HG03432 (cell line): ENCODE data around the gene UTP4.

Experiments used
- ATAC-seq: cut with Tn5 transposase; IDR thresholded peaks from one replicate; pipeline ENCODE4 v1.9.1; 2021; ENCODE audit warnings: mild to moderate bottlenecking, moderate library complexity; ENCODE audit not compliant: unreplicated experiment

The UTP4 gene

DNA sequence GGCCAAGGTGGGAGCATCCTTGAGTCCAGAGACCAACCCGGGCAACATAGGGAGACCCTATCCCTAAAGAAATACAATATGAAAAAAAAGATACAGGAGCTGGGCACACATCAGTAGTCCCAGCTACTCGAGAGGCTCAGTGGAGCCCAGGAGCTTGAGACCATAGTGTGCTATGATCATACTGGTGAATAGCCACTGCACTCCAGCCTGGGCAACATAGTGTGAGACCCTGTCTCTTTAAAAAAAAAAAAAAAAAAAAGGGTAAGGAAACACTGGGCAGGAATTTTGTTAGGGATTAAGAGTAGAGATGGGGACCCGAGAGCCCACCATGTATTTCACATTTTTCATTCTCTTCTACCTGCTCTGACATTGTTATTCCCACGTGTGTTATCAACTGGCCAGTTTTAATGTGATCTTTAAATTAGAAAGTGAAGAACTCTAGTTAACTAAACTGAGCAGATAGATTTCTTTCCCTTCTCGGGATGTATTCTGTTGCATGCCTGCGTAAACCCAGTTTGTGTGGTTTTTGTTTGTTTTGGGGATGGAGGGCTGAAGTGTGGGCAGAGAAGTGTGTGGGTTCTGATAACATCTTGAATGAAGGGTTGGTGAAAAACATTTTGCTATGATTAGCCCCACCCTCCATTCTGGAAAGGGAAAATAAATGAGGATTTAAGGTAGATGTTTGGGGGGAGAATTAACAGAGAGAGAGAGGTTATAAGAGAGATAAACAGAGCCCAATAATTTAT is 37.3 kb downstream of the UTP4 start:
- no peak for ATAC-seq

- no peak for ATAC-seq
These were observed 39.1 kb downstream of the UTP4 start for GRCh38 chr16:69171325-69172084.

DNA sequence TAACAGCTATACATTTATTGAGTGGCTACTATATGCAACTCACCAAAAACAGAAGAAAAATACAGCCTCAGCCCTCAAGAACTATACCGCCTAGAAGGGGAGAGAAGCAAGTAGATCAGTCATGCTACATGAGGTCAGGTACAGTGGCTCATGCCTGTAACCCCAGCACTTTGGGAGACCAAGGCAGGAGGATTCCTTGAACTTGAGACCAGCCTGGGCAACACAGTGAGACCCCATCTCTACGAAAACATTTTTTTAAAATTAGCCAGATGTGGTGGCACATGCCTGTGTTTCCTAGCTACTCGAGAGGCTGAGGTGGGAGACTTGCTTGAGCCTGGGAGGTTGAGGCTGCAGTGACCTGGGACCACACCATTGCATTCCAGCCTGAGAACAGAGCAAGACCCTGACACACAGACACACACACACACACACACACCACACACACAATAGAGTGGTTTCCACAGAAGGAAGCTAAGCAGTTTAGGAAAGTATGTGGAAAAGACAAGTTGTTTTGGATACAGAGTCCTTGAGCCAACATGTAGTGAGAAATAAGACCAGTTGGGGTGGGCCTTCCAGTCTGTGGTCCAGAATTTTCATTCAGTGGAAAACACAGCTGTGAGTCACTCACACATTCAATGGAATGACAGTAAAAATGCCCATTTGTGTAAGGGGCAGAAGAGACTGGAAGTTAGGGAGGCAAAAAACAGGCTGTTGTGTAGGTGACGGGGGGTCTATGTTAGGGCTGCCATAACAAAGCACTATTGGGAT is 43.8 kb downstream of the UTP4 start:
- ATAC-seq: no peak

- no peak for ATAC-seq
These were observed 47.0 kb downstream of the UTP4 start for GRCh38 chr16:69179328-69180010.

DNA sequence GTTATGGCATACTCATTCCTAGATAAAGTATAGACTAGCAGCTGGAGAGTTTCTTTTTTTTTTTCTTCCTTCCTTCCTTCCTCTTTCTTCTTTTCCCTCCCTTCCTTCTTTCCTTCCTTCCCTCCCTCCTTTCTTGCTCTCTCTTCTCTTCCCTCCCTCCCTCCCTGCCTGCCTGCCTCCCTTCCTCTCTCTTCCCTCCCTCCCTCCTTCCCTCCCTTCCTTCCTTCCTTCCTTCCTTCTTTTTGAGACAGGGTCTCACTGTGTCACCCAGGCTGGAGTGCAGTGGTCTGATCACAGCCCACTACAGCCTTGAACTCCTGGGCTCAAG is 47.5 kb downstream of the UTP4 start:
- no peak for ATAC-seq

GRCh38 chr16:69182730-69183416 is 50.4 kb downstream of the UTP4 start:
- no peak for ATAC-seq

DNA sequence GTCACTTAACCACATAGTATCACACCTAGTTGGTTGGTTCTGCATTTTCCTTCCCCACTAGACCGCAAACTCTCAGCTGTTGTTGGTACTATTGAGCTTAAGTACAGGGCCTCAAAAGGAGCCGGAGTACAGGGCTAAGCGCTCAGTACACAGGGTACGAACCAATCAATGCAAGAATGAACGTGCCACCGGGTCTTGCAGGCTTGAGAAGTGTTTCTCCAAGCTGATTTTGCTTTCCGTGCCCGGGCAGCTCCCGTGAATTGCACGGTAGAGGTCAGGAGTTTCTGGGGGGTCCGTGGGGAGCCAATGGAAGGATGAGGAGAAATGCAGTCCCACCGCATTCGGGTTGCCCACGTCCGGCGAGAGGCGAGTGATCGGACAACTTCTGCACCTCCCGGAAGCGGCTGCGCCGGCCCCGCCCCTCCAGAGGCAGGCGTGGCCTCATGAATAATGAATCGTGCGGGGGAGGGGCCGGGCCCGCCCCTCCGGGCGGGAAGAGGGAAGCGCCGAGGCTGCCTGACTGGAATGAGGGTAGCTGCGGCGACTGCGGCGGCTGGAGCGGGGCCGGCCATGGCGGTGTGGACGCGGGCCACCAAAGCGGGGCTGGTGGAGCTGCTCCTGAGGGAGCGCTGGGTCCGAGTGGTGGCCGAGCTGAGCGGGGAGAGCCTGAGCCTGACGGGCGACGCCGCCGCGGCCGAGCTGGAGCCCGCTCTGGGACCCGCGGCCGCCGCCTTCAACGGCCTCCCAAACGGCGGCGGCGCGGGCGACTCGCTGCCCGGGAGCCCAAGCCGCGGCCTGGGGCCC is 54.4 kb downstream of the UTP4 start, which contains the start of gene SNTB2:
Gene SNTB2, plus strand, starts transcription at position 523 of the 804 bp plus-strand sequence. Its CDS starts 3 bp downstream, at position 526.
- ATAC-seq: peak; percentile 83

DNA sequence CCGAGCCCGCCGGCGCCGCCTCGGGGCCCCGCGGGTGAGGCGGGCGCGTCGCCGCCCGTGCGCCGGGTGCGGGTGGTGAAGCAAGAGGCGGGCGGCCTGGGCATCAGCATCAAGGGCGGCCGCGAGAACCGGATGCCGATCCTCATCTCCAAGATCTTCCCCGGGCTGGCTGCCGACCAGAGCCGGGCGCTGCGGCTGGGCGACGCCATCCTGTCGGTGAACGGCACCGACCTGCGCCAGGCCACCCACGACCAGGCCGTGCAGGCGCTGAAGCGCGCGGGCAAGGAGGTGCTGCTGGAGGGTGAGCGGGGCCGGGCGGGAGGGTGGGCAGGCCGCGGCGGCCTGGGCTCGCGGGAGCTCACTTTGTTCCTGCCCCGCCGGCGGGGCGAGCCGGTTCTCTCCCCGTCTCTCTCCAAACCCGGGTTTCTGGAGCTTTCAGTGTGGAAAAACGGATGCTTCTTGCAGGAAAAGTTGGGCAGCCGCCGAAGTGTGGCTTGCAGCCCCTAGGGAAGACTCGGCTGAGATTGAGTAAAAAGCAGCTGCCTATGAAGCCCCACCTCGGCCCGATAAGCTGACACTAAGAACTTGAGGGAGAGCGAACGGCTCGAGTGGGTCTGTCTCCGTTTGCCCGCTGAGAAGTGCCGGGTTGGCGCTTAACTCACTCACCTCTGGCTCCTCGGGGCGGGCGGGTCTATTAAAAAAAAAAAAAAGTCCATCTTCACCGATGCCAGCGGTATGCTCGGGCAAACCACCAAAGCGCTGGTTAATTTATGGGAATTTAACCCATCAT is 55.2 kb downstream of the UTP4 start:
- peak; percentile 35 for ATAC-seq

- ATAC-seq: no peak
These were observed 55.7 kb downstream of the UTP4 start for GRCh38 chr16:69188236-69188549.

- no peak for ATAC-seq
These were observed 56.3 kb downstream of the UTP4 start for GRCh38 chr16:69188716-69189115.

DNA sequence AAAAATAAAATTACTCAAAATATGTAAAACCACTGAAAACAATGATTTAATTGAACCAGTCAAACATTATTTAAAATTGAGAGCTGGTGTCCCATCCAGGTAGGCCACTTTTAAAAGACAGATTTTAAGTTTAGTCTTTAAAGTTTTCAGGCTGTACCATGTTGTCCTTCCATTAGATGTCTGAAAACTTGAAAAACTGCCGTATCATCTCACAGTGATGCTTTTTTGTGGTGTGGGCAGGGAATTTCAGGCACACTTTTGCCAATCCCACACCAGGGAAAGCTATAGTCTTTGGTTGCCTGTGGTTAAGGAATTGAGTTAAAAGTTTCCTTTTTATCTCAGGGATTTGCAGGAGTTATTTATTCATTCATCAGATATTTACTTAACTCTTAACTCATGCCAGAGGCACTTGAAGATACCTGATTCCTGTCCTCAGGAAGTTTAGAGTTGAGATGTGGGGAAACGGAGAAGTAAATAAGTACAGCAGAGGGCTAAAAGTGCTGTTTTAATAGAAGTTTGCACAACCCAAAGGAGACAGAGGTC is 57.7 kb downstream of the UTP4 start:
- ATAC-seq: no peak

DNA sequence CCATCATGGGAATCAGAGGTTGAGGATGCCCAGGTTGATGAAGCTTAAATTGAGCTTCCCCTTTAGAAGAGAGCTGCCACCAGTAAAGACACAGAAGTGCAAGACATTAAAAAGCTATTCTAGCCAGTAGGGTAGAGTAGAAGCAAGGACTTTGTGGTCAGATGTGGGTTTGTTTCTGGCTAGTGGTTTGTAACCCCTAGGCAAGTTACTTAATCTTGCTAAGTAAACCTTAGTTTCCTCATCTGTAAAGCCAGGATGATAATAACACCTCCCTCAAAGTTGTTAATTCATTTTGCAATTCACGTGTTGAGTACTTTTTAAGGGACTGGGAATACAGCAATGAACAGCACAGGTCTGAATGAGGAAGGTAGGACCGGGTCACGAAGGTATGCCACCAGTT is 58.1 kb downstream of the UTP4 start:
- no peak for ATAC-seq

- ATAC-seq: no peak
These were observed 58.7 kb downstream of the UTP4 start for GRCh38 chr16:69191136-69191535.

- no peak for ATAC-seq
These were observed 61.4 kb downstream of the UTP4 start for GRCh38 chr16:69193855-69194254.

DNA sequence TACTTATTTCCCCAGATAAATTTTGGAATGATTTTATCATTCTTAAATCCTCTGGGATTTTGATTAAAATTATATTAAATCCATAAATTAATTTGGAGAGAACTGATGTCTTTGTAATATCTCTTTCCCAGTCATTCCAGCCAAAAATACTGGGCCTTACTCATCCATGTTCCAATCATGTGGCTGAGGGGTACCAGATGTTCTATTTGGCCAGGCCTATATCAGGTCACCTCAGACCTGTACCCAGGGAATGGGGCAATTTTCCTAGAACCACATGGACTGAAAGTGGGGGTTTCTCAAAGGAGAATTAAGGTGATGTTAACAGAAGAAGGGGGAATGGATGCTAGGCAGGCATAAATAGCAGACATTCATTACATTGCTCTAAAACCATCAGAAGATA is 62.0 kb downstream of the UTP4 start:
- ATAC-seq: no peak

DNA sequence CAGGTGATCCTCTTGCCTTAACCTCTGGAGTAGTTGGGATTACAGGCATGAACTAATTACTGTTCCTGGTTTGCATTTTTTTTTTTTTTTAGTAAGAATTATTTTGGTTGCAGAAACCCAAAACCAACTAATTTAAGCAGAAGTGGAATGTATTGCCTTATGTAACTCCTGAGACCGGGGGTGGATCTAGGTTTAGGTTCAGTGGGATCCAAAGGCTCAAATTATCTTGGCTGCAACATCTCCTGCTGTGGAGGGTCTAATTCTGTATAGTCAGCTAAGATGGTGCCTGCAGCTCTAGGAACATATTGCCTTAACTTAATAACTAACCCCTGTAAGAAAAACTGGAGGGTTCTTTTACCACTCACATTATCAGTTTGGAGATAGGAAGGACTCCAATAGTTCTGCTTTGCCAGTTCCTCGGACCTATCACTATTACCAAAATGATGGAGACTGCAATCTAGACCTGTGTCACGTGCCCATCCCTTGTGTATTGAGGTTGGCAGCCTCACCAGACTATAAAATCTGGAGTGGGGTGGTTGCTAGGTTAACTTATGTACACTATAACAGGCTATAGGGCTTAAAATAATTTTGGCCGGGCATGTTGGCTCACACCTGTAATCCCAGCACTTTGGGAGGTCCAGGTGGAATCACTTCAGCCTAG is 63.0 kb downstream of the UTP4 start:
- ATAC-seq: no peak

- no peak for ATAC-seq
These were observed 65.1 kb downstream of the UTP4 start for GRCh38 chr16:69197573-69197972.

- no peak for ATAC-seq
These were observed 66.9 kb downstream of the UTP4 start for GRCh38 chr16:69199382-69199781.
